Retinal pigment epithelial cell (primary cell): Measurements from ENCODE around the gene SLC35A1.

Experiments used
- DNase-seq: peaks from one replicate; pipeline ENCODE4 v3.0.0-alpha.2; 2010; ENCODE audit warnings: low read depth
- H3K4me3 ChIP-seq: 2 replicates; pipeline ENCODE4 v1.5.1; 2011; ENCODE audit warnings: mild to moderate bottlenecking, low read length, control low read depth, moderate library complexity
- TF ChIP-seq, protein P1 (sequence below): conservative IDR thresholded peaks from 2 replicates; pipeline ENCODE4 v1.5.1; 2011; ENCODE audit warnings: low read depth, low read length, control low read depth, inconsistent platforms

Gene SLC35A1

DNA sequence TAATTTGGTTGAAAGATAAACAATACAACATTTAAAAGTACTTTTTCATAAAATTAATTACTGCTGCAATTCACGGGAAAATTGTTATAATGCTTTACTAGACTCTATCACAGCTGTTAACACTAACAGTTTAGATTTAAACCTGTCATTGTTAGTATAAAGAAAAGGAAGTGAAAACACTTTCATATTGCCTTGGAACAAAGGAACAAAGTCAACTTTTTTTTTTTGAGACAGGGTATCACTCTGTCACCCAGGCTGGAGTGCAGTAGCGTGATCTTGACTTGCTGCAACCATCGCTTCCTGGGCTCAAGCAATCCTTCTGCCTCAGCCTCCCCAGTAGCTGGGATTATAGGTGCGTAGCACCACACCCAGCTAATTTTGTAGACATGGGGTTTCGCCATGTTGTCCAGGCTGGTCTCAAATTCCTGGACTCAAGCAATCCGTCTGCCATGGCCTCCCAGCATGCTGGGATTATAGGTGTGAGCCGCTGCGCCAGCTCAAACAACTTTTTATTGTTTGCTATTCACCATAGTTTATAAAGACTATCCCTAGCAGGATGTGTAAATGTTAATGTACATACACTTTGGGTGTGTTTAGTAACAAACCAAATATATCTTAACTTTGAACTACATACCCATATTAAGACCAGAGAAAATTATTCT, 22.1 kb downstream of the SLC35A1 start:
- no peak for DNase-seq
- no peak overlapping the region for H3K4me3 ChIP-seq
- TF ChIP-seq, protein P1, sequence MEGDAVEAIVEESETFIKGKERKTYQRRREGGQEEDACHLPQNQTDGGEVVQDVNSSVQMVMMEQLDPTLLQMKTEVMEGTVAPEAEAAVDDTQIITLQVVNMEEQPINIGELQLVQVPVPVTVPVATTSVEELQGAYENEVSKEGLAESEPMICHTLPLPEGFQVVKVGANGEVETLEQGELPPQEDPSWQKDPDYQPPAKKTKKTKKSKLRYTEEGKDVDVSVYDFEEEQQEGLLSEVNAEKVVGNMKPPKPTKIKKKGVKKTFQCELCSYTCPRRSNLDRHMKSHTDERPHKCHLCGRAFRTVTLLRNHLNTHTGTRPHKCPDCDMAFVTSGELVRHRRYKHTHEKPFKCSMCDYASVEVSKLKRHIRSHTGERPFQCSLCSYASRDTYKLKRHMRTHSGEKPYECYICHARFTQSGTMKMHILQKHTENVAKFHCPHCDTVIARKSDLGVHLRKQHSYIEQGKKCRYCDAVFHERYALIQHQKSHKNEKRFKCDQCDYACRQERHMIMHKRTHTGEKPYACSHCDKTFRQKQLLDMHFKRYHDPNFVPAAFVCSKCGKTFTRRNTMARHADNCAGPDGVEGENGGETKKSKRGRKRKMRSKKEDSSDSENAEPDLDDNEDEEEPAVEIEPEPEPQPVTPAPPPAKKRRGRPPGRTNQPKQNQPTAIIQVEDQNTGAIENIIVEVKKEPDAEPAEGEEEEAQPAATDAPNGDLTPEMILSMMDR = no peak

DNA sequence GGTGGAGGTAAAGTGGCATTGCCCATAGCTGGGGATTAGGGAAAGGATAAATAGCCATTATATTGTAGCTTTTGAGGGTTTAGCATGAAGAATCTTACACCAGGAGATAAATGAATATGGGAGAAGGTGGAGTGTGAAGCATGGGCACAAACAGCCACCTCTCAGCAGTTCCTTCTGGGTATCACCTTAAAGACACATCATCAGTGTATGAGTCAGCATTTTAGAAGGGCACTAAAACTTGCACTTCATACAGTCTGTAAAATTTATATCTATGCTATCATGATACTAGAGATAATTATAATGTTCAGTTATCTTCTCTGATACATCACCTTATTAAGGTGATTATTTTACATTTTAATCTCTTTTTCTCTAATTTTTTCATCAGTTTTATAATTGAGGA, 25.3 kb downstream of the SLC35A1 start:
- TF ChIP-seq, protein P1 = no peak
- DNase-seq = no peak
- H3K4me3 ChIP-seq = no peak overlapping the region

GRCh38 chr6:87501809-87502572, 29.2 kb downstream of the SLC35A1 start:
- H3K4me3 ChIP-seq = no peak overlapping the region
- no peak for DNase-seq
- TF ChIP-seq, protein P1 = no peak

DNA sequence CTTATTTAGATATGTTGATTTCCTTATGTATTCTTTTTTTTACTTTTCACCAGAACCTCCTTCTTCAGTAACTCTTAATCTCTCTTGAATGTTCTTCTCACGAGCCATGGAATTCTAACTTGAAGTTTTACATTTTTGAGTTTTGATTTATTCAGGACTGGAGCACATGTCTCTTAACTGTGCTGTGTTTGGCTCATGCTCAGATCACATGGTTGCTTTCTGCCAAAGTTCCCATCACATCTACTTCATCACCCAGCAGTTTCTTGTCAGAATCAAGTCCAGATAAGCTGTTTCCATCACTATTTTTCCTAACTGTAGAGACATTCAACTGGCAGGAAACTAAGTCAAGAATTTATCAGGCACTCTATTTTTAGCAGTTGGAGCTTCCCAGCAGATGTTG, 31.7 kb downstream of the SLC35A1 start:
- TF ChIP-seq, protein P1 = no peak
- H3K4me3 ChIP-seq = no peak overlapping the region
- DNase-seq = no peak

DNA sequence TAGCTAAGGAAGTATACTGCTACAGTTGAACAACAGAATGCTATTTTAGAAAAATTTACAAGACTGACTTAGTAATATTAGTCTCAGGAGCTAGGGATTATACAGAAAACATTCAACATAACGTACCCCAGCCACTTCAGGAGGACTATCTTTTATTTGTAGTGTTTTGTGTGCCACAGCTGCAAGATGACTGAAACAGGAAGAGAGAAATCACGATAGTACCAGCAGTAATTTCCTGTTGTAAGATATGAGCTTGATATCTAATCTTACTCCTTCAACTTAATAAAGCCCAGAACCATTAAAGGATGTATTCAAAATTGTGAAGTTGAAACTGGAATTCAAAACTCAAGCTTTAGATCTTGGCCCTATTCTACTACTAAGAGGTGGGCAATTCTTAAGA, 42.1 kb downstream of the SLC35A1 start:
- no peak for DNase-seq
- no peak overlapping the region for H3K4me3 ChIP-seq
- TF ChIP-seq, protein P1 = no peak

DNA sequence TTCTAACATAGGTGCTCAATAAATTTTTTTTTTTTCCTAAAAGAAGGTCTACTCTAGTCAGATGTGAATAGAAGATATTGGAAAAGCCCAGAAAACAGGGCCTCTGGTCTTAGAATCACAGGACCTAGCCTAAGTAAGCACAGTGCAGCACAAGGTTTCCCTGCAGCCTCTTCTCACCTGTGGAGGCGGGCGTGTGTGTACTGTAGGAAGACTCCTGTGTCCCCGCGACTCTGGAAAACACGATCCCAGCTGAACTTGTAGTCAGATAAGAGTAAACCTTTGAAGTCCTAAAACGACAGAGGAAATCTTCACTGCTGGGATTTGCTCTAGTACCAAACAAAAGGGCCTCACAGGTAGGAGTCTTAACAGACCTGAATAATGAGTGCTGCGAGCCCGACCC, 45.7 kb downstream of the SLC35A1 start:
- no peak for DNase-seq
- no peak overlapping the region for H3K4me3 ChIP-seq
- TF ChIP-seq, protein P1 = no peak

GRCh38 chr6:87522686-87523085, 49.9 kb downstream of the SLC35A1 start:
- DNase-seq = no peak
- H3K4me3 ChIP-seq = no peak overlapping the region
- TF ChIP-seq, protein P1 = no peak
